IPS-18c (cell line): ENCODE results near the gene TRIM66.

Experiments
- H3K4me3 ChIP-seq: 2 replicates; pipeline ENCODE4 v1.7.0; 2013; ENCODE audit warnings: low read depth, mild to moderate bottlenecking, low read length, moderate library complexity; ENCODE audit not compliant: insufficient read depth
- H3K9me3 ChIP-seq: one replicate; pipeline ENCODE4 v1.6.1; 2013; ENCODE audit warnings: mild to moderate bottlenecking, low read length, moderate library complexity; ENCODE audit not compliant: control insufficient read depth, insufficient read depth

The TRIM66 gene

GRCh38 chr11:8699903-8700302, 17.4 kb upstream of the TRIM66 start:
- Histone ChIP-seq H3K4me3 (no peak overlapping the region), H3K9me3 (no peaks in the 10 kb centered on the region)

GRCh38 chr11:8698917-8699441, 16.5 kb upstream of the TRIM66 start:
- Histone ChIP-seq H3K4me3 (no peak overlapping the region), H3K9me3 (no peaks in the 10 kb centered on the region)

- Histone ChIP-seq H3K9me3 (no peaks in the 10 kb centered on the region), H3K4me3 (no peak overlapping the region)
Measured at GRCh38 chr11:8698379-8698851, 15.9 kb upstream of the TRIM66 start.

GRCh38 chr11:8697054-8697453, 14.6 kb upstream of the TRIM66 start:
- Histone ChIP-seq H3K9me3 (no peaks in the 10 kb centered on the region), H3K4me3 (no peak overlapping the region)

GRCh38 chr11:8694137-8694536, 11.7 kb upstream of the TRIM66 start:
- H3K9me3 ChIP-seq = no peaks in the 10 kb centered on the region
- no peak overlapping the region for H3K4me3 ChIP-seq

- H3K4me3 ChIP-seq = no peak overlapping the region
- H3K9me3 ChIP-seq = no peaks in the 10 kb centered on the region
Measured at GRCh38 chr11:8693555-8693954, 11.1 kb upstream of the TRIM66 start.

- H3K4me3 ChIP-seq = no peak overlapping the region
- no peaks in the 10 kb centered on the region for H3K9me3 ChIP-seq
Measured at GRCh38 chr11:8693010-8693551, 10.6 kb upstream of the TRIM66 start.

- Histone ChIP-seq H3K4me3 (no peak overlapping the region), H3K9me3 (no peaks in the 10 kb centered on the region)
Measured at GRCh38 chr11:8692417-8692816, 10.0 kb upstream of the TRIM66 start.

- Histone ChIP-seq H3K9me3 (no peaks in the 10 kb centered on the region), H3K4me3 (no peak overlapping the region)
Measured at GRCh38 chr11:8691601-8692000, 9.1 kb upstream of the TRIM66 start.

- Histone ChIP-seq H3K4me3 (no peak overlapping the region), H3K9me3 (no peaks in the 10 kb centered on the region)
Measured at GRCh38 chr11:8690374-8691342, 8.2 kb upstream of the TRIM66 start.

- H3K4me3 ChIP-seq = no peak overlapping the region
Measured at GRCh38 chr11:8689726-8690255, 7.3 kb upstream of the TRIM66 start.

GRCh38 chr11:8688414-8689362, 6.2 kb upstream of the TRIM66 start:
- no peaks in the 10 kb centered on the region for H3K9me3 ChIP-seq
- H3K4me3 ChIP-seq = peak overlapping the region; percentile 43

More at GRCh38 chr11:8689726-8690255, 7.3 kb upstream of the TRIM66 start:
- no peaks in the 10 kb centered on the region for H3K9me3 ChIP-seq

GRCh38 chr11:8686325-8686724, 3.9 kb upstream of the TRIM66 start:
- Histone ChIP-seq H3K4me3 (no peak overlapping the region), H3K9me3 (no peaks in the 10 kb centered on the region)

GRCh38 chr11:8685820-8686219, 3.4 kb upstream of the TRIM66 start:
- no peak overlapping the region for H3K4me3 ChIP-seq

GRCh38 chr11:8685306-8685705, 2.8 kb upstream of the TRIM66 start:
- no peaks in the 10 kb centered on the region for H3K9me3 ChIP-seq
- no peak overlapping the region for H3K4me3 ChIP-seq

More at GRCh38 chr11:8685820-8686219, 3.4 kb upstream of the TRIM66 start:
- H3K9me3 ChIP-seq = no peaks in the 10 kb centered on the region

- Histone ChIP-seq H3K4me3 (peak overlapping the region; percentile 90; the same call in 1 of the 2 replicates), H3K9me3 (no peaks in the 10 kb centered on the region)
Measured at GRCh38 chr11:8684600-8685290, 2.3 kb upstream of the TRIM66 start.
